Measurements from ENCODE around the gene EFCAB5.
"Not testable (repeated sequence)": the region's sequence is repeated elsewhere in the genome, so short reads cannot be mapped to it uniquely, and the experiment has no call there.

The EFCAB5 gene

DNA sequence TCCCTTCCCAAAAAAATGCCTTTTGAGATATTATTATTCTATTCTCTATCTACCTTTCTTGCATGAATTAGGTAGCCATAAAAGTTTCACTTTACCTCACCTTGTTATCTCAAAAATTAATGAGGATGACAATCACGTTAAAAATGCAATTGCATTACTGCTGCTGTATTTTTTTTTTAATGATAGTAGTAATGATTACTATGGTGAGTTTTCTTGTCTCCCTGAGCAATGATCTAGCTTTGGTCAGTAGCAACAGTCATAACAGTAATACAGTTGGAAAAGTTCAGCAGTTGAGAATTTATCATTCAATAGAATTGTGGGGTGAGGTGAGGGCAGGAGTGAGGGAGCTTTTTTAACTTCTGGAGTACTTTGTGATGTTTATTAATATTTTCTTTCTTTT is at the start of gene EFCAB5:
EFCAB5 (plus strand) TSS at position 301 of the 400 bp plus-strand sequence. CDS start 163 bp downstream, outside the sequence.
- DNase-seq (ENCODE audit: low read depth), result no peak

DNA sequence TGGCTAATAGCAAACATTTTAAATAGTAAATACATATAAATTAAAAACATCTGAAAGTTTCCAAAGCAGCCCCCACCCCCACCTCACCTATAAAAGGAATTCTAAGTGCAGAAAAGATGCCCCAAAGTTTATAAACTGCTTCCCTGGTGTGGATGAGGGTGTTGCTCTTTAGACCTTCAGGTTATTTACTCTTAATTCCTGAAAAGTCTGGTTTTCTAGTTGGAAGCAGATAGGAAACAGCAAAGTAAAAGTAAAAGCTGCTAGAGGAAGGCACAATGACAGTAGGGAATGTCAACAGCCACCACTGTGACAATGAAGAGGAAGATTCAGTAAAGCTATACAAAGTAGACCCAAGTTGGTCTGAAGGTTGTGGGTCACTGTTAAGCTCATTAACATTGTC is 49.2 kb upstream of the EFCAB5 start:
- DNase-seq (ENCODE audit: low read depth), result no peak

GRCh38 chr17:29897136-29897535 is 44.3 kb upstream of the EFCAB5 start:
- not testable (repeated sequence) for DNase-seq (ENCODE audit: low read depth)

- DNase-seq (ENCODE audit: low read depth), result no peak
Observed at GRCh38 chr17:29903471-29903870, 38.0 kb upstream of the EFCAB5 start.

DNA sequence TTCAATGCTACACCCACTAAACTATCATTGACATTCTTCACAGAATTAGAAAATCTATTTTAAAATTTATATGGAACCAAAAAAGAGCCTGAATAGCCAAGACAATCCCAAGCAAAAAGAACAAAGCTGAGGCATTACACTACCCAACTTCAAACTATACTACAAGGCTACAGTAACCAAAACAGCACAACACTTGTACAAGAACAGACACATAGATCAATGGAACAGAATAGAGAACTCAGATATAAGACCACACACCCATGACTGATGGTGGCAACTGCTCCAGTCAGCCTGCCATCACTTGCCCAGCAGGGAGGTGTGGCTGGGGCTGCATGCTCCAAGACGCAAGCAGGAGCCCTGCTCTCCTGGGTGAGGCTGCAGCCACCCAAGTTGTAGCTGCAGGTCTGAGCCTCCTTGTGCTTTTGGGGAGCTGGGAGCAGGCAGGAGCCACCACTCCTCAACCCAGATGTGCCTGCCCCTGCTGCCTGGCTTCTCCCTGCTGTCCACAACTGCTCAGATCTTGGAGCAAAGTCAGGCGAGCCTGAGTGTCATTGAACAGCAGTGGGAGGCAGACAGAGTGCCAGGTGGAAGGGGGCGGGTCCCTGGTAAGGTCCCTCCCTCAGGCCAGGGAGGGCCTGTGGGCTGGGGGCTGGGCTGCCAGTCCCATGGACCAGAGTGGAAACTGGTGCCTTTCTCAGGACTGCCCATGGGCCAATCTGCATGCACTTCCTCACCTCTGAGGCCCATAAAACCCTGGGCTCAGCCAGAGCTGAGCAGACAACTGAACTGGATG is 36.2 kb upstream of the EFCAB5 start:
- DNase-seq (ENCODE audit: low read depth), result no peak

DNA sequence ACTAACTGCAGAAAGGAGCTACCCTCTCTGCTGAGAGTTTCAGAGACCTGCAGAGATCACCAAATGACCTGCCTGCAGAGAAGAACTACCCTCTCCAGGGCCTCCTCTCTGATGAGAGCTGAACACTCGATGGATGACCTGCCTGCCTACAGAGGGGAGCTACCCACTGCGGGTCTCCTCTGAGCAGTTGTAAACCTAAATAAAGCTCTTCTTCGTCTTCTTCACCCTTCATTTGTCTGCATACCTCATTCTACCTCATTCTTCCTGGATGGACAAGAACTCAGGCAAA is 35.6 kb upstream of the EFCAB5 start:
- DNase-seq (ENCODE audit: low read depth), result no peak

- DNase-seq (ENCODE audit: low read depth), result no peak
Observed at GRCh38 chr17:29906969-29907368, 34.5 kb upstream of the EFCAB5 start.

- no peak for DNase-seq (ENCODE audit: low read depth)
Observed at GRCh38 chr17:29909236-29910003, 32.0 kb upstream of the EFCAB5 start.

GRCh38 chr17:29911641-29912177 is 29.7 kb upstream of the EFCAB5 start:
- no peak for DNase-seq (ENCODE audit: low read depth)

GRCh38 chr17:29914819-29915537 is 26.5 kb upstream of the EFCAB5 start:
- no peak for DNase-seq (ENCODE audit: low read depth)

GRCh38 chr17:29918016-29918415 is 23.4 kb upstream of the EFCAB5 start:
- no peak for DNase-seq (ENCODE audit: low read depth)

GRCh38 chr17:29918922-29919856 is 22.2 kb upstream of the EFCAB5 start:
- no peak for DNase-seq (ENCODE audit: low read depth)

DNA sequence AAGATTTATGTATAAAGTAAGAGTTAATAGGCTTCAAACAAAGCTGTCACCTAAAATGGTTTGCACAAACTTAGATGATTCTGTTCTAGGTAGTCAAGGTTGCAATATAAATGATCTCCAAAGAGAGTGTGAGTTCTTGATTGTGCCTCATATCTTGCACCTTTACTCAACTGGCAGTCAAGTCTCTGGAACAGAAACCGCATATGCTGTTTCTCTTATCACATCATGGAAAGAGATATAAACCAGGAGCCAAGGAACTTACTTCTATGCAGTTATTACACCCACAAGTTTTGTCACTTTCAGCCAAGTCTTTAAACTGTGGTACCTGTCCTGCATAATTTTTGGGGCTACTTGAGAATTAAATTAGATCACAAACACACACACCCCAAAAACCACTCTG is 16.6 kb upstream of the EFCAB5 start:
- no peak for DNase-seq (ENCODE audit: low read depth)

DNA sequence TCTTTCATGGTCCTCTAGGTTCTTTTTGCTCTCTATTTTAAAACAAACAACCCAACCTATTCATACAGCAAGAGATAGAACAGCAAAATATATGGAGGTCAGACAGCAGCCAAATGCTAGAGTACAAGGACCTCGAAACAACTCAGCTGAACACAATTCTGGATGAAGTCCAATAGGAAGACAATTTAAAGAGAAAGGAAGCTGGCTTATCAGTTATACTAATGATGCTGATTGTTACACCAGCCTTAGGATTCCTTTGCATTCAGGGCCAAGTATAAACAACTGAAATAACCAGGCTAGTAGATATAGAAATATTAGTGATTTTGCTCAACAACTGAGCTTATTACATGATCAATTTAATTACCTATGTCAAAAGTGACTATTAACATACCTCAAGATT is 13.9 kb upstream of the EFCAB5 start:
- DNase-seq (ENCODE audit: low read depth), result no peak

DNA sequence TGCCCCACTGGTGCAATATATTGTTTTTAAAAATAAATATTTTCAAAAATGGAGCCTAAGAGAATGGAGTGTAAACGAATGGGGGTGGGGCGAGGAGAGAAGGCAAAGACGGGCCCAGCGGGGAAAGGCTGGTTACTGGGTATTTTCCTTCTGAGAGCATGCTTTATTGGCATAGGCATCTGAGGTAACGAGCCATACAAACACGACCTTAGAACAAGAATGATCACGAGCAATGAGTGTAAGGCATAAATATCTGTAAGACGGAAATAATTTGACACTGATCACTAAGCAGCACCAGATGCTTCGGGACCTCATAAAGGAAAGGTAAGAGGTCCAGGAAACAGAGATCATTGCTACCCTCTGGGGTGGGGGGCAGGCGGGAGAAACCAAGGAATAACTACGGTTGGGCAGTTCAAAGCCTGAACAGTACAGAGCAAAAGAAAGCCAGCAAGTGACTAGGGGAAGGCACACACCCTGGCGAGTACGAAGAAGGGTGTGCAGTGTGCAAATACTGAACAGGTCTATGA is 12.4 kb upstream of the EFCAB5 start:
- no peak for DNase-seq (ENCODE audit: low read depth)

GRCh38 chr17:29929533-29930408 is 11.7 kb upstream of the EFCAB5 start, which contains the start of gene SSH2:
TSS of gene SSH2 (minus strand) at chr17:29930228. CDS start at chr17:29930000, 228 bp downstream.
- DNase-seq (ENCODE audit: low read depth), result no peak

GRCh38 chr17:29930409-29931010 is 10.9 kb upstream of the EFCAB5 start:
- DNase-seq (ENCODE audit: low read depth), result no peak

DNA sequence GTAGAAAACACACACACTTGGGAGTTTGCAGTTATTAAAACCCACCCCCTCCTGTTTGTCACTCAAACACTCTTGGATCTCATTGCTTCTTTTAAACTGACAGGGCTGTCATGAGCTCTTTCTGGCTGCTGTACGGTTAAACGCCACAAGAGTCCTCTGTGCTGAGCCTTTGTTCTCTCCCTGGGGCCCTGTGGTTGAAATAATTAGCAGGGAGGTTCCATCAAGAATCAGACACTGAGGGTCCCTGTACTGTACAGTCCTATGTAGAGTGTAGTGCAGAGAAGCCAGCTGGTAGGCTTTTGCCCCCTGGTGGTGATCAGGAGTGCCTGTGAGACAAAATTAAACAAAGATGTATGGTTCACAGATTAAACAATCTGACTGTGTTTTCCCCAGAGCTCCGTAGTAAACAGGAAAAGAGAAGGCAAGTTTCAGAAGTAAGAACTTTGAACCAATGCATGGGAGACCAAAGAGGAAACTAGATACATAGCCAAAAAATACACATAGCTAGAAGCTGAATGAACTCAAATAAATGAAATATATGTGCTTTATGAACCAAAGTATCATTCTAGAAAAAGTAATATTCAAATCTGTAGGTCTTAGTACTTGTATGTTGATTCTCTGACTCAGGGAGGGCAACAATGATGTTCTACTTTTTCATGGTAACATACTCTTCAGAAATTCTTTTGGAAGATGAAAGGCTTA is 10.1 kb upstream of the EFCAB5 start:
- no peak for DNase-seq (ENCODE audit: low read depth)

GRCh38 chr17:29933379-29933778 is 8.1 kb upstream of the EFCAB5 start:
- no peak for DNase-seq (ENCODE audit: low read depth)
